ENCODE measurements around the gene ADPRHL1.

The ADPRHL1 gene

GRCh38 chr13:113405481-113406300, 47.6 kb downstream of the ADPRHL1 start:
- H3K27ac ChIP-seq (ENCODE audit: low read length), result no peak overlapping the region
- no peaks in the 10 kb centered on the region for H3K9me3 ChIP-seq (ENCODE audit: insufficient read depth, low read length)
- no peak overlapping the region for H3K9ac ChIP-seq (ENCODE audit: low read length)
- no peaks in the 10 kb centered on the region for H3K36me3 ChIP-seq (replicated peaks; ENCODE audit: low read depth, low read length)
- H4K20me1 ChIP-seq (ENCODE audit: insufficient read depth, low read length), result no peaks in the 10 kb centered on the region
- no peaks in the 10 kb centered on the region for H3K79me2 ChIP-seq (ENCODE audit: low read length)
- H3K27me3 ChIP-seq (ENCODE audit: low read depth, low read length), result peaks cover 8% of the 10 kb centered on the region
- no peaks in the 10 kb centered on the region for H3K4me1 ChIP-seq (ENCODE audit: low read length)
- no peak overlapping the region for H3K4me3 ChIP-seq (ENCODE audit: low read length)
- no peak overlapping the region for H3K4me2 ChIP-seq (ENCODE audit: low read length)
- TF ChIP-seq CTCF (IDR thresholded peaks at IDR 0.05; ENCODE audit: low read depth, low read length) (no peak), EZH2phosphoT487 (IDR thresholded peaks at IDR 0.05; ENCODE audit: low read depth) (no peak)
- no peak overlapping the region for H2AFZ ChIP-seq (ENCODE audit: low read depth, low read length)

GRCh38 chr13:113404723-113405471, 48.4 kb downstream of the ADPRHL1 start:
- Histone ChIP-seq H3K36me3 (replicated peaks; ENCODE audit: low read depth, low read length) (no peaks in the 10 kb centered on the region), H4K20me1 (ENCODE audit: insufficient read depth, low read length) (no peaks in the 10 kb centered on the region), H2AFZ (ENCODE audit: low read depth, low read length) (no peak overlapping the region), H3K9me3 (ENCODE audit: insufficient read depth, low read length) (no peaks in the 10 kb centered on the region), H3K79me2 (ENCODE audit: low read length) (no peaks in the 10 kb centered on the region), H3K27ac (ENCODE audit: low read length) (no peak overlapping the region), H3K4me1 (ENCODE audit: low read length) (no peaks in the 10 kb centered on the region), H3K4me3 (ENCODE audit: low read length) (no peak overlapping the region), H3K4me2 (ENCODE audit: low read length) (no peak overlapping the region), H3K27me3 (ENCODE audit: low read depth, low read length) (peaks cover 11% of the 10 kb centered on the region), H3K9ac (ENCODE audit: low read length) (no peak overlapping the region)
- TF ChIP-seq EZH2phosphoT487 (IDR thresholded peaks at IDR 0.05; ENCODE audit: low read depth), result no peak
- no peak for TF ChIP-seq CTCF (IDR thresholded peaks at IDR 0.05; ENCODE audit: low read depth, low read length)

- Histone ChIP-seq H3K36me3 (replicated peaks; ENCODE audit: low read depth, low read length) (no peaks in the 10 kb centered on the region), H2AFZ (ENCODE audit: low read depth, low read length) (no peak overlapping the region), H3K4me3 (ENCODE audit: low read length) (no peak overlapping the region), H3K27ac (ENCODE audit: low read length) (no peak overlapping the region), H3K4me2 (ENCODE audit: low read length) (no peak overlapping the region), H3K79me2 (ENCODE audit: low read length) (no peaks in the 10 kb centered on the region), H3K9me3 (ENCODE audit: insufficient read depth, low read length) (no peaks in the 10 kb centered on the region), H3K27me3 (ENCODE audit: low read depth, low read length) (peaks cover 11% of the 10 kb centered on the region), H3K4me1 (ENCODE audit: low read length) (no peaks in the 10 kb centered on the region), H4K20me1 (ENCODE audit: insufficient read depth, low read length) (no peaks in the 10 kb centered on the region), H3K9ac (ENCODE audit: low read length) (no peak overlapping the region)
- TF ChIP-seq EZH2phosphoT487 (IDR thresholded peaks at IDR 0.05; ENCODE audit: low read depth), result no peak
- TF ChIP-seq CTCF (IDR thresholded peaks at IDR 0.05; ENCODE audit: low read depth, low read length), result no peak
These were observed 48.9 kb downstream of the ADPRHL1 start for GRCh38 chr13:113404366-113404722.
